Epidermal melanocyte (primary cell): ENCODE measurements around the gene STK32C.

Experiments
- DNase-seq: peaks from one replicate; pipeline ENCODE4 v3.0.0; 2011; ENCODE audit warnings: low spot score; ENCODE audit not compliant: insufficient read length

Gene STK32C

GRCh38 chr10:132213917-132214316 is 93.8 kb downstream of the STK32C start:
- DNase-seq: no peak

- DNase-seq: no peak
Observed at GRCh38 chr10:132212816-132213215, 94.9 kb downstream of the STK32C start.

GRCh38 chr10:132211246-132211645 is 96.5 kb downstream of the STK32C start:
- DNase-seq: no peak

GRCh38 chr10:132210766-132211165 is 97.0 kb downstream of the STK32C start:
- DNase-seq: no peak

GRCh38 chr10:132209978-132210530 is 97.7 kb downstream of the STK32C start:
- no peak for DNase-seq

GRCh38 chr10:132209130-132209529 is 98.6 kb downstream of the STK32C start:
- no peak for DNase-seq

- DNase-seq: no peak
Observed at GRCh38 chr10:132208462-132209050, 99.2 kb downstream of the STK32C start.

- no peak for DNase-seq
Observed at GRCh38 chr10:132207536-132208461, 100.0 kb downstream of the STK32C start.

GRCh38 chr10:132206806-132207535 is 100.8 kb downstream of the STK32C start:
- DNase-seq: no peak

GRCh38 chr10:132206377-132206745 is 101.4 kb downstream of the STK32C start:
- no peak for DNase-seq

- DNase-seq: no peak
Observed at GRCh38 chr10:132205650-132206376, 101.9 kb downstream of the STK32C start.

GRCh38 chr10:132204781-132205473 is 102.8 kb downstream of the STK32C start:
- DNase-seq: no peak

GRCh38 chr10:132204078-132204780 is 103.5 kb downstream of the STK32C start:
- no peak for DNase-seq

GRCh38 chr10:132203256-132204077 is 104.3 kb downstream of the STK32C start:
- DNase-seq: no peak

GRCh38 chr10:132202070-132202970 is 105.4 kb downstream of the STK32C start:
- DNase-seq: no peak

- no peak for DNase-seq
Observed at GRCh38 chr10:132201111-132201969, 106.4 kb downstream of the STK32C start.
